NCI-H748 treated with DMSO at 0.1 percent for 48 hours (cell line): Measurements from ENCODE around the gene MAPKBP1.

Source experiments
- DNase-seq: peaks from one replicate; lab custom pipeline; 2025; lab: John Stamatoyannopoulos, UW

MAPKBP1 gene

DNA sequence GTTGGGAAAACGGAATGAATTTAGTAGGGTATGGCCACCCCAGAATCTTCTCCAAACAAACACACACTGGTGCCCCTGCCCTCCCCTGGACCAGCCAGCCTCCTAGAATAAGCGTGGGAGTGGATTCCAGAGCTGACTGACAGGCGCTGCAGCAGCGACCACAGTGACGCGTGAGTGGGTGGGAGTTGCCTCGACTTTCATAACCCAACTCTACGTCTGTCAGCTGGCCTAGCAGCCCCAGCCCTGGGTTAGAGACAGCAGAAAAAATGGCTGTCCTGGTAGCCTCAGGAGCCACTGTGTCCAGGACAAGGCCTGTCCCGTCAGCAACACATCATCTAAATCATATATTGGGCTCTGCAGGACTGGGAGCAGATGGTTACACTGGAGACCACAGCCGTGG is 74.3 kb downstream of the MAPKBP1 start:
- DNase-seq: no peak

DNA sequence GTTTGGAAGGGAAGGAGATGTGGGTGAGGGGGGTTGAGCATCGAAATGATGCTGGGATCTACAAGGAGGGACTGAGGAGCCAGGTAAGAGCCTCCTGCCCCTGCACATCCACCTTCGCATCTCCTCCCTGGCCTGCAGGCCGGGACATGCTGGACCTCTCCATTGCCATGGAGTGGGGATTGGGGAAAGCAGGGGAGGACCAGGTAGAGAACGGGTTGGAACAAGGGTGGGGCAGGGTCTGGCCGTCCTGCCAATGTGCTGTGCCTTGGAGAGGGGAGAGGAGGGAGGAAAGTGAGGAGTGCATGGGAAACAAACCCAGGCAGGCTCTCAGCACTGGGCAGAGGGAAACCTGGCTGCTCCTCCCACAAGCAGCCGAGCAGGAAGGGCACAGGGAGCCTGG is 74.9 kb downstream of the MAPKBP1 start:
- DNase-seq: no peak

DNA sequence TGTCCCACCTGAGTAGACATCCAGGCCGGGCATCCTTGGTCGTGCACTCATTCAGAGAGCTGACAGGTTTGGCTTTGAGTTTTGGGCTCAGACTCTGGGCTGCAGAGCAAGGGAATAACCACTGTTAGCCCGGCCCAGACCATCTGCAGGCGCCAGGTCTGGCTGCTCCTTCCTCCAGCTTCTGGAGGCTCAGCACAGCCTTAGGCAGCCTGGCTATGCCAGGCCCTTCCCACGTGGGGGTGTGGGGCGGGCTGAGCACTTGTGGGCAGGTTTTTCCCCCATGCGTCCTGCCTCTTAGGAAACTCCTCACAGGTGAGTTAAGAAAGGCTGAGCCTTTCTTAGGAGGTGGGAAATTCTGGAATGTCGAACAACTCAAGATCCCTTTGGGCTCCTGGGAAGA is 75.6 kb downstream of the MAPKBP1 start:
- no peak for DNase-seq

DNA sequence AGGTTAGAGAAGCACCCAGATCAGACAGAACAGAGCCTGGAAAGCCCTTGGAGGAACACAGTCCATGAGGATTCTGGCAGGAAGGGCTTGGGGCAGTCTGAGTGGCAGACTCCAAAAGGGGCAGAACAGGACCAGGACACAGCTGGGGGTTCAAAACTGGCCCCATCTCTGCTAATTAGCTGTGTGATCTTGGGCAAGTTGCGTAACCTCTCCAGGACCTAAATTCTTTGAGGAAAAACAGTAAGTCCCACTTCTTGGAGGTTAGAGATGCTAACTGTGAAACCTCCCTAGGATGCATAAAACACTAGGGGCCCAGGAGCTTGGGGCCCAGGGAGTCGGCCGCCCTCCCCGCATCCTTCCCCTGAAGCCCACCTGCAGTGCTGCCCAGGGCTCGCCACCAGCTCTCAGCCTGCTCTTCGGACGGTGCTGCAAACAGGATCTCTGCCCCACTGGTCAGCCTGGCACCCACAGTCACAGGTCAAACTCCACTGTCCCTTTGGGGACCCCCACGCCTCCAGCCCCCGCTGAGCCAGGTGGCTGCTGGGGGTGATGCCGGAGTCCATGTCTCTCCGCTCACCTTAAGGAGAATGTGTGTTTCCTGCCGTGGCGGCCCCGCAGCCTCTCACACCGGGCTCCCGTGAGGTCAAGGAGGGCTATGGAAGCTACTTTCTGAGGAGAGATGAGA is 76.3 kb downstream of the MAPKBP1 start:
- DNase-seq: no peak

DNA sequence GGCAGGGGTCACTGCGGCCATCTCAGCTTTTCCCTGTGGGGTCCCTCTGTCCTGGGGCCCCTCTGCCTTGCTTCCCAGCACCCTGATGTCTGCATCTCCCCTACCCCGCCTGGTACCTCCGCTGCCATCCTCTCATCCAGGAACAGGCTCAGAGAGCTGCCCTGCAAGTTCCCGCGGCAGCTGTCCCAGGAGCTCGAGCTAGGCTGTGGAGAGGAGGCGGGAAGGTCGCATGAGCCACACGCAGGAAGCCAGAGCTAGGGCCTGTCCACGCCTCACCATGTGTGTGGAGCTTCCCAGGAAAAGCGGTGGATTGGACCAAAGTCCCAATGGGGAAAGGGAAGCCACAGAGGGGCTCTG is 76.9 kb downstream of the MAPKBP1 start:
- no peak for DNase-seq

DNA sequence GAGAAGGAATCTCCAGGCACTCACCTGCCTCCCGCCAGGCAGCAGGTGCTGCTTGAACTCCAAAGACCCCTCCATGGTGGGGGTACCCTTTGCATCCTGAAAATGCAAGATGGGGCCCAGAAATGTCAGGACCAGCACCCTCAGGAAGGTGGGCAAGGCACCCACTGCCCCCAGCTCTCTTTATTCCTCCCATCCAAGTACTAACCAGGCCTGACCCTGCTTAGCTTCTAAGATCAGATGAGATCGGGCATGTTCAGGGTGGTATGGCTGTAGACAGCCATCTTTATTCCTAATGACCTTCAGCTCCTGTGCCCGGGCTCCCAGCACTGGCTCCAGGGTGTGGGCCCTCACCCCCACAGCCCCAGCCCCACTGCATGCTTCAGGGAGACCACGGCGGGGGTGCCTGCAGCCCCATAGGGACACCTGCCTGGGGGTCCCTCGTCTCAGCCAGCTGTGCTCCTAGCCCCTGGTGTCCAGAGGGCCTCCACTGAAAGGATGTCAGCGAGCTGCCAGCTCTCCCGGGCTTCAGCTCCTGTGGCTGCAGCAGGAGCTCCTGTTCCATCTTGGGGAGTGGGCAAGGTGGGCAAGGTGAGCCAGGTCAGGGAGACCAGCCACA is 77.6 kb downstream of the MAPKBP1 start:
- no peak for DNase-seq

DNA sequence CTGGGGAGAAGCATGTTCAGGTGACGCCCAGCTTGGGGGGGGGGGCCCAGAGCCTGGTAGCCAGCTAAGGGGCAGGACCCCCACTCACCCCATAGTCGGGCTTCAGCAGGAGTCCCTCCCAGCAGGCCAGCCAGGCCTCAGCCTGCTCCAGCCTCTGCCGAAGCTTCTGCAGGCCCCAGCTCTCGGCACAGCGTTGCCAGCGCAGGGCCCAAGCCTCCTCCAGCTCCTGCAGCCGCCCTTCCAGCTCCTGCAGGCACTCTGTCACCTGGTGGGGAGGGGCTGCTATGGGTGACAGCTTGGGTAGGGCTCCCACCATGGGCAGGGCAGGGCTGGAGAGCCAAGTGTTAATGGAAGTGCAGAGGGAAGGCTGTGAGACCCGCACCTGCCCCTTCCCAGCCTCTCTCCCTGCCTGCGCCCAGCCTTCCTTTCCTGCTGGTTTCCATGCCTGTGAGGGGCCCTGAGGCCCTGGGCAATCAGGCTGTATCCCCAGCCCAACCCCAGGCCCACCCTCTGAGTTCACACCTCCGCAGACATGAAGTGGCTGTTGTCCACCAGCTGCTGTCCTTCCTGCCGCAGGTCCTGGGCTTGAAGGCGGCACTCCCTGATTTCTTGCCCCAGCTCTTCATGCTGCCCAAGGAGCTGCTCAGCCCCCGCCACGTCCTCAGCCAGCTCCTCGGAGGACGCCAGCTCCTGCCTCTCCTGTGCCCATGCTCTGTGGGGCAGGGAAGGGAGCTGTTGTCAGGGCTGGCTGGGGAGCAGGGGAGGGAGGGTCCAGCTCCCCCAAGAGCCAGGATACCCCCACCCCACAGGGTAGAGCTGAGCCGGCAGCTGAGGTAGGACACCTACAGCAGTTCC is 78.7 kb downstream of the MAPKBP1 start:
- no peak for DNase-seq

DNA sequence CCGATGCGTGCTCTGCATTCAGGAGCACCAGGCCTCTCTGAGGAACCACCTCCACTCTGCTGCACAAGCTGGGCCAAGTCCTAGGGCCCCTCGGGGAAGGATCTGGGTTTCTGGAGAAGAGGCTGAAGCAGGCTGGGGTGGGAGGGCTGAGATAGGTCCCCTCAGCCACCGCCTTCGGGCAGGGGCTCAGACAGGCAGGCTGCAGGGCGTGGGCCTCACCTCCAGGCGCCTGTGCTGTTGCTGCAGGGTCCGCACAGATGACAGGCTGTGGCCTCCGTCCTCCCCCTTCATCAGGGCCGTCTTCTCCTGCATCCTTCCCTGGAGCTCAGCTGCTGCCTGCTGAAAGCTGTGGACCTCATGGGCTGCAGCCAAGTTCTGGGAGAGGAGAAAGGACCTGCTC is 79.5 kb downstream of the MAPKBP1 start:
- no peak for DNase-seq

DNA sequence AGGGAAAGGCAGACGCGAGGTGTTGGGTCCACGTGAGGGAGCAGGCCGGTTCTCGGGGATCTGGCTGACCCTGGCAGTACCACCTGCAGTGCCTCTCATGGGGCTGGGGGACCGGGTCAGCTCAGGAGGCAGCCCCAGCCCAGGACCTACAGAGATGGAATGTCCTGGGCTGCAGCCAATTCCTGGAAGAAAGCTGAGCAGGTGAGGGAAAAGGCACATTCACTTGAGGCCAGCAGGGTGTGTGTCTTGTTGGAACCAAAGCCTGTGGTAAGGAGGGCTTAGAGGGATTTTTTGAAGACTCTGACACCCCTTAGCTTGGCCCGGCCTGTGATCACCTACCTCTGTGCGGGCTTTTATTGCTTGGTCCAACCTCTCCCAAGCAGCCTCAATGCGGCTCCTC is 80.2 kb downstream of the MAPKBP1 start:
- DNase-seq: no peak

DNA sequence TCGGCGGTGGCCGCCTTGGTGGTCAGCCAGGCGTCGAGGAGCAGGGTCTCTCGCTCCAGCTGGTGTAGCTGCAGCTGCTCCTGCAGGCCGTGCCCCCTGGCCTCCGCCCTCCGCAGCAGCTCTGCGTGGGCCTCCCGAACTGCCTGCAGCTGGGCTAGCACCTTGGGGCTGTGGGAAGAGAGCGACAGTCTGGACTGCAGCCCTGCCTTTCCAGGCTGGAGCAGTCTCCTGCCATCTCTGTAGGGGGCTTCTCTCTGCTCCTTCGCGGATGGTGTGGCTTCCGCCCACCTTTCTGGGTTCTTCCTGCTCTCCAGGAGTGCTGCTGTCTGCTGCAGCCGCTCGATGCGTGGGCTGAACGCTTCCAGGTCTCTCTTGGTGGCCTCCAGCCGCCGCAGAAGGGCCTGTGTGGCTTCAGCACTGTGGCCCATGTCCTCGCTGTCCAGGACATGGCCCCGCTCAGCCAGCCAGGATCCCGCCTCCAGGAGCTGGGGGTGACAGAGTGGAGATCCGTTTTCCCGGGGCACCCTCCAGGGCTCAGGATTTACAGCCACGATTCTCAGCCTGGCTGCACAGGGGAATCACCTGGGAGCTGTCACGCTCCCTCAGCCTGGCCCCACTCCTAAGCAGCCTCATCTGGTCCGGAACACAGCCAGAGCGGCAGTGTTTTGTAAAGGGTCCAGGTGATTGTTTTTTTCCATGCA is 81.1 kb downstream of the MAPKBP1 start:
- DNase-seq: no peak

DNA sequence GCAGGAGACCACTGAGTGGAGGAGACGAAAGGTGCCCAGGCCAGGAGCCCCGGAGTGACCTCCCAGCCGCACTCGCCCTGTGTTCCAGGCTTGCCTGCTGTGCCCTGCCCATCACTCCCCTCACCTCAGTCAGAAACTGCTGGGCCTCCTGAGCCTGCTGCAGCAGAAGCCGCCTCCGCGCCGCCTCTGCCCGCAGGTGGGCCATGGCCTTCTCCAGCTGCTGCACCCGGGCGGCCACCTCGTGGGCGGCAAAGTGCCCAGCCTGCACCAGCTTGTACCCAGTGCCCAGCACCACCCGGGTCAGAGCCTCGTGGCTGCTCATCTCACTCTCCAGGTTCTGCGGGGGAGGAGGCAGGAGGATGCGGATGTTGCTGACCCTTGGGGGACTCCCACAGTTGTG is 82.0 kb downstream of the MAPKBP1 start:
- no peak for DNase-seq

DNA sequence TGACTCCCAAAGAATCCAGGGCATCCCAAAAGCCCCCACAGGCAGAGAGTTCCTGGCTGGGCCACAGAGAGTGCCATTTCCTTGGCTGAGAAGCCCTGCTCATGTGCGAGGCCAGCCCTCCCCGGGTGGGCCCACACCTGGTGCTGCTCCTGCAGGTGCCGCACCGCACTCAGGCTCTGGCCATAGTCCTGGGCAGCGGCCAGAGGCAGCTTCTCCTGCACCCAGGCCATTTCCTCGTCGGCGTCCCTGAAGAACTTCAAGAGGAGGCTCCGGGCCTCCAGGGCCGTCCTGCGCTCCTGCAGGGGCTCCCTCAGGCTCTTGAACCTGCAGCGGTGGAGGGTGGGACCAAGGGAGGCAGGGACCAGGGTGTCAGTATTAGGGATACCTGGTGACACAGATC is 82.4 kb downstream of the MAPKBP1 start:
- no peak for DNase-seq

DNA sequence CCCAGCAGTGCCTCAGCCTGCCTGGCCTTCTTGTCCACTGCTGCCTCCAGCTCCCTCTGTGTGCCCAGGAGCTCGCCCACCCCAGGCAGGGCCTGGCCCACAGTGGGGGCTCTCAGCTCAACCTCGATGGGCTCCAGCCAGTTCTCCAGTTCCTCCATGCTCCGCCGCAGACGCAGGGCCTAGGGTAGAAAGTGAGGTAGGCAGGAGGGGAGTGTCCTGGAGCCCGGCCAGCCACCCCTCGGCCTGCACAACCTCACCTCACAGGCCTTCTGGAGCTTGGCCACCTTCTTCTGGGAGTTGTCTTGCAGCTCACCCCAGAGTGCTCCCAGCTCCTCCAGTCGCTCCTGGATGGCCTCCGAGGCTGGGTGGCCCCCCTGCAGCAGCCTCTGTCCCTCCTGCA is 83.0 kb downstream of the MAPKBP1 start:
- no peak for DNase-seq

DNA sequence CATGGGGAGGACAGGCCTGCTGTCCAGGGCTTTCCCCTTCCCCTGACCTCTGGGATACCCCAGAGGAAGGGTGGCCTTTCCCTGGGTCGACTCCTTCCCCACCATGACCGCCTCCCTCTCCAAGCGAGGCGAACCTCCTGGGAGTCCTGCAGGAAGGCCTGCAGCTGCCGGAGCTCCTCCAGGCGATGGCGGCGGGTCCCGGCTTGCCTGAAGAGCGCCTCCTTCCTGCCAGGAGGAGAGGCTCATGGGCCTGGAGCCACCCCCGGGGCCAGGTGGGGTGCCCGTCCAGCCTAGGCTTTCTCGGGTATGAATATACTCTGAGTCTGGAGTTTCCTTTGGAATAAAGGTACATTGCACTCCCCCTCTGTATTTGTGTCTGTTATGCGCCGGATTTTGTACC is 84.5 kb downstream of the MAPKBP1 start:
- no peak for DNase-seq

DNA sequence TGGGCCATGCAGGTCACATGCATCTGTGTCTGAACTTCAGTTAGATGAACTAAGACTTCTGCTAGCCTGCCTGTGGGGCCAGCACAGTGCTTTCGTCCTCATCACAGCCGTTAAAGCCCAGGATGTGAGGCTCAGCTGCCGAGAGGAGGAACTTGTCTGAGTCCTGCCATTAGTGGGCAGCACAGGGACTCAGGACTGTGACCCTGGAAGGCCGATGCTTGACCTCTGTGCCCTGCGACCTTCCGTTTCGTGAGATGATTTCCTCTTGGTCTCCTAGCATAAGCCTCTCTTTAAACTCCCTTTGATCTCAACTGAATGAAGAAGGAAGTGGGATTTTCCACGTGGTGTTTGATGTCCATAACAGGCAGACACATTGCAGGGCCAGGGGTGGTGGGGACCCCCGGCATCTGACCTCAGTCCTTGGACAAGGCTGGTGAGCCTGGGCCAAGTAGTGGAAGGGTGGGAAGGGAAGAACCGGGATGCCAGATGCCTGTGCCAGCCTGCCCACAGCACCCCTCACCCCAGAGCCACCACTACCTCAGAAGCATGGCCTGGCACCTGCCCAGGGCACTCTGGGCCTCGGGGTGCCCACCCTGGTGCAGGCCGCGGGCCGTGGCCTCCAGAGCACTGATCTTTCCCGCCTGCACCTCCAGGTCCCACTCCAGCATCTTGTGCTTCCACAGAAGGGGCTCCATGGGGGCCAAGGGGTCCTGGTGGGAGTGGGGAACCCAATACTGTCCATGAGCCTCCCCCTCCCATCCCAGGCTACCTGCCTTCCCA is 86.0 kb downstream of the MAPKBP1 start:
- DNase-seq: no peak

DNA sequence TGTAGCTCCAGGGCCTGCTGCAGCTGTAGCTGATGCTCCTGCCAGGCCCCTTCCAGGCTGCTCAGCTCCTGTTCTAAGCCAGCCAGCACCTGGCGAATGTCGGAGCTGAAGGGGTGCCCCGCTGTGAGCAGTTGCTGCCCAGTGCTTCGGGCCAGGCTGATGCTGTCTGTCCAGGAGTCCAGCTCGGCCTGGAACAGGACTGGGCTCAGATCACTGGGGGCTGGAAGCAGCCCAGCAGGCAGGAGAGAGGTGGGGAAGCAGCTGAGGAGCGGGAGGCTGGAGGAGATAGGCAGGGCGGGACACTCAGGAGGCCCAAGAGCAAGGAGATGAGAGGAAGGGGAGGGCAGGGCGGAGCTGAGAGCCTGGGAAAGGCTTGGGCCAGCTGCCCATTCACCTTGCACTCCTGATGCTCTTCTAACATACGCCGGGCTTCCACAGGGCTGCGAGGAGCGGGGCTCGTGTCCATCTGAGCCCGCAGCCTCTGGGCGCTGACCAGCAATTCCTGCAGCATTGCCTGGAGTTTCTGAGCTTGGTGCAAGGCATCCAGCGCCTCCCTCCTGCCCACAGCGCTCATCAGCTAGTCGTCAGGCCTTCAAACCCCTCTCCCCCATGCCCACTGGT is 87.6 kb downstream of the MAPKBP1 start:
- no peak for DNase-seq

DNA sequence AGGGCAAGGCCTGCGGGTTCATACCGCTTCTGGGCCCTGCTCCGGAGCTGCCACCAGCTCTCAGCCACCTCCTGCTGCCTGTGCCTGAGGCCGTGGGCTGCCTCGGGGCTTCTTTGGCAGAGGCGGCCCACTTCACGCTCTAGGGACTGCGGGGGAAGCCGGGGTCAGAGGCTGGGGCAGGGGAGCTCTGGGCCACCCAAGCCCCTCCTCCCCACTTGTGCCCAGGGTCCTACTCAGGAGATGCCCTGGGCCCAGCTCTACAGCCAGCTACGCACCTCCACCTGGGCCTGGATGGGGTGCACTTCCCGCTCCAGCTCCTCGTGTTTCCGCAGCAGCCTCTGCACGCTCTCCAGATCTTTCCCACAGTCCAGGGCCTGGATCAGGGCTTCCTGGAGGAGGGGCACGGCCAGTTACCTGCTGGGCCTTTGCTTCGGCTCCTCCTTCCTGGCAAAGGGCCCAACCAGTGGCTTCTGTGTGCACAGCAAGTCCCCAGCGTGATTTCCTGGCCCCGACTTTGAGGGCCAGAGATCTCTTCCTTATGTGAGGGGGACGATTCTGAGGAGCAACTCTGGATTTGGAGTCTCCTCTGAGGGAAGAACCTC is 88.3 kb downstream of the MAPKBP1 start:
- no peak for DNase-seq

DNA sequence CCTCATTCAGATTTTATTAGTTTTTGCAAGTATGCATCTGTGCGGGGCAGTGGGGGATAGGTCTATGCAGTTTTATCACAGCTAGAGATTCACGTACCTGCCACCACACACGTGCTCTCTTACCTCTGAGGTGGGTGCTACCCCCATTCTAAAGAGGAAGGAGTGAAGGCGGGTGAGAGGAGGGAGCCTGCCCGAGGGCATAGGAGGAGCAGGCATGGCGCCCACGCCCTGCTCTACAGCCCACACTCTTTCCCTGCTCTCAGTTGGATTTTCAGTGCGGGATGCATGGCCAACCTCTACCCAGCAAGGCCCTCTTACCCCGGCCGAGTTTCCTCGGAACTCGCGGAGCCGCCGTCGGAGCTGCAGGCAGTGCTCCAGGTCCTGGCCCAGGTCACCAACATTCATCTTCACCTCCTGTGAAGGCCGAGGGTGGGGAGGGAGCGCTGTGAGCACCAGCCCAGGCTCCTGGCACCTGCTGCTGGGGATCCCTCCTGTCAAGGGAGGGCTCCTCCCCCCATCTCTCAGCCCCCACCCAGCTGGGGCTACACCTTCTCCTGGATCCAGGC is 91.3 kb downstream of the MAPKBP1 start:
- no peak for DNase-seq

DNA sequence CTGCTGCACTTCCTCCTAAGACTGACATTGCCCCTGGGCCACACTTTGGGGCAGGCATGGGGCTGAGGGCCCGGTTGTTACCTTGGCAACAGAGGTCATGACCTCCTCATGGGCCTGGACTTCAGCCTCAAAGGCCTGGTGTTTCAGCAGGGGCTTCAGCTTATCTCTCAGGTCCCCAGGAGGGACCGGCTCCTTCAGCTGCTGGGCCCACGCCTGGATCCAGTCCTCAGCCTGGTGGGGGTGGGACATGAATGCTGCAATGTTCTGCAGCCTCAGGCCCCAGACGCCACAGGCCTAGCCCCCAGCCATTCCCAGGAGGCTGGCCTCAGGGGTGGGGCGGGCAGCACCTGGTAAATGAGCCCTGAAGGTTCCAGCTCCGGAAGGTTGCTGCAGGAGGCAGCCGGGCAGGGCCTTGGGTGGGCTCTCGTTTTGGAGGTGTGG is 92.0 kb downstream of the MAPKBP1 start:
- no peak for DNase-seq

DNA sequence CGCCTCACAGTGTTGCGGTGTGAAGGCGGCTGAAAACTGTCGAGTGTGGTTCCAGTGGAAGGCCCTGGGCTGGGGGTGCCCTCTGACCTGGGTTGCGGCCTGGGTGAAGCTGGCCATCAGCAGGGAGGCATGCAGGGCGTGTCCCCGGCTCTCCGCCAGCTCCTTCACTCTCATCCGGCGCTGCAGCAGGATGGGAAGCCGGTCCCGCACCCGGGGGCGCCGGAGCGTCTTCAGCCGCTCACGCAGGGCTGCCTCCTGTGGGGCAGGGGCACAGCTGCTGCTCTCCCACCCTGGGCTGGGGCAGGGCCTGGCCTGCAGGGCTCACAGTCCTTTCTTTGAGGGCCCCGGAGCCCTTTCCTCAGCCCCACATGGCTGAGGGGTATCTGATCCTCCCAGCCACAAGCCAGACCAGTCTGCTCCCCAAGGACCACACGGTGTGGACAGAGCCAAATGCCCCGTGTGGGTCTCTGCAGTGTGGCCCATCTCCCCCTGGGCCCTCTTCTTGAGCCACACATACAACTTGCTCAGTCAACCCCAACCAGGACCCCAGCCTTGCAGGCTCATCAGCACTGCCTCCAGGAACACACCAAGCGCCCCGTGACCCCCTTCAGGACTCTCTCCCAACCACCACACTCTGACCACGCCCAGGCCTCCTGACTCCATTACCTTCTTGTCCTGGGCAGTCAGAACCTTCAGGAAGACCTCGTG is 92.7 kb downstream of the MAPKBP1 start:
- no peak for DNase-seq
